Gastroesophageal sphincter (tissue), 4 donors: ENCODE data around the gene NTF4. TPM values are rescaled to one million over a fixed set of nuclear protein-coding genes. Genes with fewer than 3 reads are reported as not detected.

Experiments
- ATAC-seq: fragments of 150-250 bp; one replicate; pipeline ENCODE4 v1.9.1; 2016; ENCODE audit warnings: mild to moderate bottlenecking, moderate library complexity
- H3K27ac ChIP-seq, 4 donors: fragments of 200-600 bp; sonication (generic) in 3 of 4; 1 replicate in 3 of 4; 2 replicates in 1 of 4; pipeline ENCODE4 v1.5.1; 2016 to 2019
- H3K27me3 ChIP-seq: fragments of 200-600 bp; sonication (generic); one replicate; pipeline ENCODE4 v1.5.1; 2019
- H3K36me3 ChIP-seq, 2 donors: fragments of 200-600 bp; sonication (generic); one replicate each; pipeline ENCODE4 v1.5.1; 2019; ENCODE audit warnings: control low read depth in 1 of 2
- H3K4me1 ChIP-seq, 3 donors: fragments of 200-600 bp; sonication (generic); 1 replicate in 2 of 3; 2 replicates in 1 of 3; pipeline ENCODE4 v1.5.1; 2016 to 2019; ENCODE audit warnings: control low read depth in 2 of 3
- H3K4me3 ChIP-seq, 2 donors: fragments of 200-600 bp; sonication (generic); one replicate each; pipeline ENCODE4 v1.5.1; 2019; ENCODE audit warnings: mild to moderate bottlenecking in 1 of 2, moderate library complexity in 1 of 2
- H3K9me3 ChIP-seq, 3 donors: fragments of 200-600 bp; sonication (generic); one replicate each; pipeline ENCODE4 v1.5.1; 2017 to 2019; ENCODE audit warnings: control low read depth in 2 of 3
- EP300 ChIP-seq: sonication (generic); formaldehyde crosslinking; IDR thresholded peaks from one replicate; pipeline ENCODE4 v1.6.1; 2017; ENCODE audit warnings: antibody characterized with exemption, mild to moderate bottlenecking
- POLR2A ChIP-seq, 2 donors: fragments of 450-650 bp; IDR thresholded peaks; one replicate each; pipeline ENCODE4 v1.6.1; 2017; ENCODE audit warnings: antibody characterized with exemption in 2 of 2, mild to moderate bottlenecking in 2 of 2, moderate library complexity in 1 of 2
- POLR2AphosphoS5 ChIP-seq: sonication (generic); formaldehyde crosslinking; IDR thresholded peaks from one replicate; pipeline ENCODE4 v1.6.1; 2017; ENCODE audit warnings: antibody characterized with exemption
- WGBS, 2 donors: methylation state at CpG; one replicate each; pipeline ENCODE4 v1.1.5; 2018; ENCODE audit warnings: low coverage in 1 of 2; 5-methylcytosine and 5-hydroxymethylcytosine counted together
- total RNA-seq, 4 donors: library from RNA; depleted of rRNA; stranded (reverse); fragments of >200 nt; gene quantifications; one replicate each; pipeline ENCODE4 v1.1.0, GENCODE V29; 2016
- TF ChIP-seq, protein P1 (sequence below), 4 experiments: fragments of 200-600 bp in 2 of 4; fragments of 450-650 bp in 2 of 4; sonication (generic) in 1 of 4; IDR thresholded peaks; one replicate each; pipeline ENCODE4 v1.5.1; 2017 to 2019; ENCODE audit warnings: antibody characterized with exemption in 4 of 4, mild to moderate bottlenecking in 2 of 4, moderate library complexity in 2 of 4

The NTF4 gene
- total RNA-seq, 4 donors from 2014 or later = 0.37 TPM; not detected in 3

DNA sequence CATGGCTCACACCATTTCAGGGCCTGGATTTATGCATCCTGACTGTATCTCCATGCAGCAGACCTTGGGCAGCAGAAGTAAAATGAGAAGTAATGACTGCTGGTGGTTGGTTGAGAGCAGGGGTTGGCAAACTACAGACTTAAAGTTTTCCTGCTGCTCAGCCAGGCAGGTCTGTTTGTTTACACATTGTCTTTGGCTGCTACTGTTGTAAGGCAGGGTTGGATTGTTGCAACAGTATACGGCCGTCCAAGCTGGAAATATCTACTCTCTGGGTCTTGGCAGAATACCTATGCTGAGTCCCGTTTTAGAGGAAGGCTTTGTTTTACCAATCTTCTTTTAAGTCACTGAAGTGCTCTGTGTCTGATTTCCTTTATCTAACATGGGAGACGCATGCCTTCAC is 34.2 kb upstream of the NTF4 start:
- 76% methylated on average over 4 of the region's 4 CpGs; no CpG with 5 or more reads in 1 of the 2 donors for WGBS, 2 donors
- Histone ChIP-seq H3K9me3 (no peaks in the 10 kb centered on the region), H3K27me3 (no peaks in the 10 kb centered on the region), H3K27ac (no peak overlapping the region), H3K36me3 (peaks cover 0 to 99% of the 10 kb centered on the region in 2 donors), H3K4me3 (no peak overlapping the region), H3K4me1 (peaks cover 0 to 38% (median 0%) of the 10 kb centered on the region in 3 donors)
- ATAC-seq = no peak
- no peak for TF ChIP-seq POLR2AphosphoS5
- TF ChIP-seq POLR2A (IDR thresholded peaks at IDR 0.05) = no peak
- no peak for TF ChIP-seq EP300
- TF ChIP-seq, protein P1, sequence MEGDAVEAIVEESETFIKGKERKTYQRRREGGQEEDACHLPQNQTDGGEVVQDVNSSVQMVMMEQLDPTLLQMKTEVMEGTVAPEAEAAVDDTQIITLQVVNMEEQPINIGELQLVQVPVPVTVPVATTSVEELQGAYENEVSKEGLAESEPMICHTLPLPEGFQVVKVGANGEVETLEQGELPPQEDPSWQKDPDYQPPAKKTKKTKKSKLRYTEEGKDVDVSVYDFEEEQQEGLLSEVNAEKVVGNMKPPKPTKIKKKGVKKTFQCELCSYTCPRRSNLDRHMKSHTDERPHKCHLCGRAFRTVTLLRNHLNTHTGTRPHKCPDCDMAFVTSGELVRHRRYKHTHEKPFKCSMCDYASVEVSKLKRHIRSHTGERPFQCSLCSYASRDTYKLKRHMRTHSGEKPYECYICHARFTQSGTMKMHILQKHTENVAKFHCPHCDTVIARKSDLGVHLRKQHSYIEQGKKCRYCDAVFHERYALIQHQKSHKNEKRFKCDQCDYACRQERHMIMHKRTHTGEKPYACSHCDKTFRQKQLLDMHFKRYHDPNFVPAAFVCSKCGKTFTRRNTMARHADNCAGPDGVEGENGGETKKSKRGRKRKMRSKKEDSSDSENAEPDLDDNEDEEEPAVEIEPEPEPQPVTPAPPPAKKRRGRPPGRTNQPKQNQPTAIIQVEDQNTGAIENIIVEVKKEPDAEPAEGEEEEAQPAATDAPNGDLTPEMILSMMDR (IDR thresholded peaks at IDR 0.05) = no peak

DNA sequence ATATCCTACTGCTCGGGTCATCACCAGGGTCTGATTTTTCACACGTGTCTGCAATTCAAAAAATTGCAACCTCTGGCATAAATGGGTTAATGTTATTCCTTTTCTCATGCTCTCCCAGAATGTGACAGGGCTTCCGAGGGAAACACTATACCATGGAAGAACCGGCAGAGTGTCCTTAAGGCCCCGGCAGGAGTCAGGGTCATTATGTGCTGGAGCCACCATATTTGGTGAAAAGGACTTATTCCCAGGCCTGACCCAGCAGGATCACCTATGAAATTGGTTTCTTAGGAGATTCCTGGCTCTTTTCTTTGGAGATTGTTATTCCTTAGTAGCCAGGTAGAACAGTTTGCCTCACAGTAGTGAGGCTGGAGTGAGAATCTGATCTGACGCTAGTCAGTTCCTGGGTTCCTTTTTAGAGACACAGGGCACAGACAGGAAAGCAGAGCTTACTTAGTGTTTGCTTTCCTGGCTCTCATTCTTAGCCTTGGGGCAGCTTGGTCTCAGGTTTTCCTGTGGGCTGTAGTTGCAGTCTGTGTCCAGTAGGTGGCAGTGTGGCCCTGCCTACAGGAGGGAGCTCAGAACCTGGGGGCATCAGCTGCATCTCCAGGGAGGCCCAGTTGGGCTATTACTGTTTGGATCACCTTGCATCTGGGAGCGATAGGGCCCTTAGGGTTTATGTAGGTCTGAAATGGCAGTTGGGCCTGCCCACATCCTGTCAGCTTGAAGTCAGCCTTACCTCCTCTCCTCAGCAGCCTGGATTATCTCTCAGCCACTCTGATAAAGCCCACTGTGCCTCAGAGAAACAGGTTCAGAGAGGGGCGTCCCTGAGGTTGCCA is 33.1 kb upstream of the NTF4 start:
- Histone ChIP-seq H3K4me3 (no peak overlapping the region), H3K27ac (peak overlapping the region in 1 of 4 donors; percentile 51), H3K27me3 (no peaks in the 10 kb centered on the region), H3K36me3 (peaks cover 0 to 99% of the 10 kb centered on the region in 2 donors), H3K4me1 (peaks cover 0 to 39% (median 0%) of the 10 kb centered on the region in 3 donors), H3K9me3 (no peaks in the 10 kb centered on the region)
- no peak for TF ChIP-seq POLR2AphosphoS5
- TF ChIP-seq, protein P1 (IDR thresholded peaks at IDR 0.05) = peak in 3 of 4 experiments; percentile 96 to 98 (median 96)
- 27 to 54% methylated on average over 6 of the region's 8 CpGs for WGBS, 2 donors
- peak; percentile 80 for ATAC-seq

DNA sequence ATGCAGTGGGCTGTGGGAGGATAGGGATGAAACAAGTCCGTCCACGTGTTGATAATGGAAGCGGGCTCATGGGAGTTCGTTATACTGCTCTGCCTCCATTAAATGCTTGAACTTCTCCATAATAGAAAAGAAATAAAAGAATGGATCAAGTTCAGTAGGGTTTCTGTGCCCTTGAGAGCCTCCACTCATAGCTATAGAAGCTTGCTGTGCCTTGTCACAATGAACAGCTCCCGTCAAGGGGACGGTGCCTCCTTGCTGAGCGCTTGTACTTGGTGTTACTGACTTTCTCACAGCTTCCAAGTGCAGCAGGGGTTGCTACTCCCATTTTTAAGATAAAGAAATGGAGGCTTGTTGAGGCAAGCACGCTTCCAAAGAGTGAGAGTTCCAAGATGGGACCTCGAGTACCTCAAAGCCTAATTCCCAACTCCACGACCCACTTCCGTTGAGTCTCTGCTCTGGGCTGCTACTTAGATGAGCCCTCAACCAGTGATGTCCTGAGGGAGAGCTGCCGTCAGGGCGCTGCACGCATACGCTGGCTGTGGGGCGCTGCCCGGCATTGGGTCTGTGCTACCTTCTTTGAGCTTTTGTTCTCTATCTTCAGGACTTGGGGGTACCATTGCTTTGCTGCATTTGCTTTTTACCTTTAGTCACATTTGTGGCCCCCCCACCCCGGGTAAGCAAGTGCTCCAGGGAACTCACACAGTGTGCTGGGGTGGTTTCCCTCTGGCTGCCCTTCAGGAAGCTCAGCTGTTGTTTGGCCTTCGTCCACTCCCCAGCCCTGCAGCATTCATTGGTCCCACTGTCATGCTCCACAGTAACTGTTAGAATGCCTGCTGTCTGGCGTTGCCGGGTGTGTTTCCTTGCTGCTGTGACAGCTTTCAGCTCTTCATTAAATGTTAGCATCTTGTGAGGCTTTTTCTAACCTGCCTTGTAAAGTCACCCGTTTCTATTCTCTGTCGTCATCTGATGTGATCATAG is 30.2 kb upstream of the NTF4 start:
- Histone ChIP-seq H3K4me1 (peaks cover 0 to 46% (median 0%) of the 10 kb centered on the region in 3 donors), H3K27me3 (no peaks in the 10 kb centered on the region), H3K27ac (peak overlapping the region in 1 of 4 donors; percentile 20), H3K4me3 (no peak overlapping the region), H3K9me3 (no peaks in the 10 kb centered on the region), H3K36me3 (peaks cover 0 to 99% of the 10 kb centered on the region in 2 donors)
- no peak for ATAC-seq
- WGBS, 2 donors = 49 to 53% methylated on average over 10 to 22 of the region's 23 CpGs
- TF ChIP-seq, protein P1 (IDR thresholded peaks at IDR 0.05) = no peak
- TF ChIP-seq POLR2AphosphoS5 = no peak

DNA sequence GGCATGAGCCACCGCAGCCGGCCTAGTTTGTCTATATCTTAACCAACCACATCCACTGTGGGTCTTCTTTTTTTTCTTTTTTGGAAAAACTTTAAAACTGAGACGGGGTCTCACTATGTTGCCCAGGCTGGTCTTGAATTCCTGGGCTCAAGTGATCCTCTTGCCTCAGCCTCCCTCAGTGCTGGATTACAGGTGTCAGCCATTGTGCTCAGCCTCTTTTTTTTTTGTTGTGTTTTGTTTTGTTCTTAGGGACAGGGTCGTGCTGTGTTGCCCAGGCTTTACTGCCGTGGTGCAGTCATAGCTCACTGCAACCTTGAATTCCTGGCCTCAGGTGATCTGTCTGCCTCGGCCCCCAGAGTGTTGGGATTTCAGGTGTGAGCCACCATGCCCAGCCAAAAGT is 28.1 kb upstream of the NTF4 start:
- H3K4me3 ChIP-seq = no peak overlapping the region
- ATAC-seq = no peak
- TF ChIP-seq POLR2AphosphoS5 (no peak), EP300 (no peak), POLR2A (IDR thresholded peaks at IDR 0.05) (no peak)
- TF ChIP-seq, protein P1 (IDR thresholded peaks at IDR 0.05) = no peak
- no peaks in the 10 kb centered on the region for H3K9me3 ChIP-seq
- peaks cover 0 to 99% of the 10 kb centered on the region in 2 donors for H3K36me3 ChIP-seq
- peaks cover 0 to 48% (median under 1%) of the 10 kb centered on the region in 3 donors for H3K4me1 ChIP-seq
- 82 to 84% methylated on average over 4 to 6 of the region's 6 CpGs for WGBS, 2 donors
- H3K27me3 ChIP-seq = no peaks in the 10 kb centered on the region
- H3K27ac ChIP-seq = no peak overlapping the region
